Activated gamma-delta T cell treated with anti-CD3 and anti-CD28 coated beads, Interleukin-2, amount 50 U/mL, for 16 hours (primary cell): ENCODE measurements around the gene ATP11B.

Source experiments
- DNase-seq: peaks from one replicate; pipeline ENCODE4 v3.0.0-alpha.2; 2020; ENCODE audit warnings: low read depth

ATP11B gene

DNA sequence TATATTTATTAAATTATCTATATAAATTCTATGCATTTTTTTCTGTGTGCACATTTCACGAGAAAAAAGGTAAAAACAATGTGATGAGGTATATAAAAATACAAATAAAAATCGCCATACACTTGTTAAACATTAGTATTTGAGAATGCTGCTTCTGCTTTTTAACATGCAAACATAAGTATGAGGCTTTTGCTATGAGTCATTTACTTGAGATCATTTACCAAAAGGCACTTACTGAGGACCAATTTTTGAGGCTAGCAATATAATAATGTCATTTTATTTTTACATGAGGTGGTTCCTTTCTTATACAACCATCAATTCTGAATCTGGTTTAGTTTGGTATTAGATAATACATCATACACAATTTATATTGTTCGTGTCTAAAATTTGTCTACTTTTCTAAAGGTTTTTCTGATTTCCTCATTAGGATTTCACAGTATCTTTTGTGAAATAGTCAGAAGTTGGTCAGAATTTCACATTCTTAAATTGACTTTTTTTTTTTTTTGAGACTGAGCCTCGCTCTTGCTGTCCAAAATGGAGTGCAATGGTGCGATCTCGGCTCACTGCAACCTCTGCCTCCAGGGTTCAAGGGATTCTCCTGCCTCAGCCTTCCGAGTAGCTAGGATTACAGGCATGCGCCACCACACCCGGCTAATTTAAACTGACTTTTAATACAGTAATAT, 161.4 kb downstream of the ATP11B start:
- no peak for DNase-seq

DNA sequence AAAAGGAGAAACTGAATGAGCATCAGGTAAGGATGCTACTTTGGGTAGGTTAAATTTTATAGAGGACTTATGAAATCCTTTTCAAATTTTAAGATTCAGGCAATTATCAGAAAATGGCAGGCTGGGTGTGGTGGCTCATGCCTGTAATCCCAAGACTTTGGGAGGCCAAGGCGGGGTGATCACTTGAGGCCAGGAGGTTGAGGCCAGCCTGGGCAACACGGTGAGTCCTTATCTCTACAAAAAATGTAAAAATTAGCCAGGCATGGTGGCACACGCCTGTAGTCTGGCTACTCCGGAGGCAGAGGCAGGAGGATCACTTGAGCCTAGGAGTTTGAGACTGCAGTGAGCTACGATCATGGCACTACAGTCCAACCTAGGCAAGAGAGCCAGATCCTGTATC, 163.9 kb downstream of the ATP11B start:
- DNase-seq: no peak

DNA sequence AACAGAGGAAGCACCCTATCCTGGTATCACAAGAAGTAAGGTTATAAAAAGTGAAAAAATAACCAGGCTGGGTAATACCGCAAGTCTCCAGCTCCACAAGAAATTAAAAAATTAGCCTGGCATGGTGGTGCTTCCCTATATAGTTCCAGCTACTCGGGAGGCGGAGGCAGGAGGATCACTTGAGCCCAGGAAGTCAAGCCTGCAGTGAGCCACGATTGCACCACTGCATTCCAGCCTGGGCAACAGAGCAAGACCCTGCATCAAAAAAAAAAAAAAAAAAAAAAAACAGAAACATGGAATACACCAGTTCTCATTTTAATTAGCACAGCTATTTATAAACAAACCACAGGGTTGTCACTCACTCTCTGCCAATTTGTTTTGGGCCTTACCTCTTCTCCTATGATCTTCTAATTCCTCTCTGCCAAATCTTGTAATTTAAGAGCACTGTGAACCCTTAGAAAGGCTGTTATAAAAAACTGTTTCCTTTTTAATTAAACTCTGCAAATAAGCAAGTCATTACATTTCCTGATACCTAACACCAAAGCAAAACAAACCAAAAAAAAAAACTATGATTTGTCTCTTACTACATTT, 164.5 kb downstream of the ATP11B start:
- DNase-seq: no peak

DNA sequence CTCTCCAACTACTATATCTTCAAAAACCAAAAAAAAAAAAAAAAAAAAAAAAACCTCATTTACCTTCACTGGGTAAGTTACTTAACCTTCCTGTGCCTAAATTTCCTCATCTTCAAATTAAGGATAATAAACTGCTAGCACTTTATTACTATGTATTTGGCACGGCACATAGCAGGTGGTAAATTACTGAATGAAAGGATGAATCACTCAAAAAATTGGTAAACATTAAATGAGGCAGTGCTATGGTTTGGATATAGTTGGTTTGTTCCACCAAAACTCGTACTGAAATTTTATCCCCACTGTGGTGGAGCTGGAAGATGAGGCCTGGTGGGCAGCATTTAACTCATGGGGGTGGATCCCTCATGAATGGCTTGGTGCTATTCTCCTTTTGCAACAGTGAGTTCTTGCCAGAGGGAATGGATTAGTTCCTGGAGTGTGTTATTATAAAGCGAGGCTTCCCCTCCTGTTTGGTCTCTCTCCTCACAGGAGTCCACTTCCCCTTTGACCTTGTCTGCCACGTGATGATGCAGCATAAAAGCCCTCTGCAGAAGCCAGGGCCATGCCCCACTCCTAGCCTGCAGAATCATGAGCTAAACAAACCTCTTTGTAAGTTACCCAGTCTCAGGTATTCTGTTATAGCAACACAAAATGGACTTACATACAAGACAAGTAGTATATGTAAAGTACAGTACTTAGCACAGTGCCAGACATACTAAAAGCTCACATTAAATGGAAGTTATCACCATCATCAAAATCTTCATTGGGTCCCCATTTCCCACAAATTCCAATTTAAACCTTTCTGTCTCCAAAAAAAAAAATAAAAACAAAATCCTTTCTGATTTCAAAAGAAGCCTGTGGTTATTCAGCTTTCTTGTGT, 166.4 kb downstream of the ATP11B start:
- DNase-seq: no peak

DNA sequence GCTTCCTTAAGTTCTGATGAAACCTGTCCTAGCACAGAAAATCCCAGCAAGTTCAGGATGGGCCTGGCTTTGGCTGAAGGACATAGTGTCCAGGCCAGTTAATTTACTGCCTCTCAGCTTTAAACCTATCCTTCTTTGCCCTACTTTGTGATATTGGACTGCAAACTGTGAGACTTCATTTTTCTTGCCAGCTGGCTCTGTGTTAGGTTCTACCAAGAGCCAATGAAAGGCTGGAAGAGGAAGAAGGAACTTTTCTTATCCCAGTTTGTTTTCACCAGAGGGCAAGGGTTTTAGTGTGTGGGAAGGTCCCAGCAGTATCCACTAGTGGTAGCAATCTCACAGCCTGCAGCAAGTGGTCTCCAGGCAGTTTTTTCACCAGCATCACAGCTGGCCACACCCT, 168.9 kb downstream of the ATP11B start:
- DNase-seq: no peak

DNA sequence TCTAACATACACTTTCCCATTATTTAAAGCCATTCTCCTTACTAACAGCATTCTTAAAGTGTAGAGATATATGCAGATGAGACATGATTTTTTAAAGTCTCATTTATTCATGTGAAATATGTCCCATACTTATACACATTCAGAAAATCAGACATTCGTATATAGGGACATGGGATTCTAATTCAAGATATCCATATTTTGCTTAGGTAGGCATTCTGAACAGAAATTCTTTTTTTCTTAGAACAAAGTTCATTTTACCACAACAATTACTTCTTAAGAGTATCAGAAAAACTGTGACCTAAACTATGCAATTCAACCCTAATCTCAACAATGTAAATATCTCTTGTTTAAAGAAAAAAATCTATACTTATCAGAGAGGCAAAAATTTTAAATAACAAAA, 170.9 kb downstream of the ATP11B start:
- DNase-seq: no peak

DNA sequence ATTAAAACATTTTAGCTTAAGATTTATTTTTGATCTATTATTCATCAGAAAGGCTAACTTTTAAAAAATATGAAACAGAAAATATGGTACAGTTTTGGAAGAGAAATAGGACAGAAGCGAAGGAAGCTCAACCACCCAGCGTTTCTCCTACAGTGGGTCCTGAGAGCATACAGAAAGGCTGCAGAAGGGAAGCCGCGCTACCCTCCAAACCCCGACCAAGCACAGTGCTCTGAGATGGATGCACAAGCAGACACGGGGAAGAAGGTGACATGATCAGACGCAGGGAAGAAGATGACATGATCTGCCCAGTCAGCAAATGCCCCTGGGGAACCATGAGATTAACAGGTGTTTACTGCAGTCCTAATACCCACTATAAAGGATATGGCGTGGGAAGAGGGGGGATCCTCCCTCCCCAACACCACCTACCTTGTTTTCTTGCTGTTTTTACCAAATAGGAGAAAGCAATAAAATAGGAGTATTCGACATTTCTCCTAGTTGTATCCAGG, 172.6 kb downstream of the ATP11B start:
- no peak for DNase-seq

DNA sequence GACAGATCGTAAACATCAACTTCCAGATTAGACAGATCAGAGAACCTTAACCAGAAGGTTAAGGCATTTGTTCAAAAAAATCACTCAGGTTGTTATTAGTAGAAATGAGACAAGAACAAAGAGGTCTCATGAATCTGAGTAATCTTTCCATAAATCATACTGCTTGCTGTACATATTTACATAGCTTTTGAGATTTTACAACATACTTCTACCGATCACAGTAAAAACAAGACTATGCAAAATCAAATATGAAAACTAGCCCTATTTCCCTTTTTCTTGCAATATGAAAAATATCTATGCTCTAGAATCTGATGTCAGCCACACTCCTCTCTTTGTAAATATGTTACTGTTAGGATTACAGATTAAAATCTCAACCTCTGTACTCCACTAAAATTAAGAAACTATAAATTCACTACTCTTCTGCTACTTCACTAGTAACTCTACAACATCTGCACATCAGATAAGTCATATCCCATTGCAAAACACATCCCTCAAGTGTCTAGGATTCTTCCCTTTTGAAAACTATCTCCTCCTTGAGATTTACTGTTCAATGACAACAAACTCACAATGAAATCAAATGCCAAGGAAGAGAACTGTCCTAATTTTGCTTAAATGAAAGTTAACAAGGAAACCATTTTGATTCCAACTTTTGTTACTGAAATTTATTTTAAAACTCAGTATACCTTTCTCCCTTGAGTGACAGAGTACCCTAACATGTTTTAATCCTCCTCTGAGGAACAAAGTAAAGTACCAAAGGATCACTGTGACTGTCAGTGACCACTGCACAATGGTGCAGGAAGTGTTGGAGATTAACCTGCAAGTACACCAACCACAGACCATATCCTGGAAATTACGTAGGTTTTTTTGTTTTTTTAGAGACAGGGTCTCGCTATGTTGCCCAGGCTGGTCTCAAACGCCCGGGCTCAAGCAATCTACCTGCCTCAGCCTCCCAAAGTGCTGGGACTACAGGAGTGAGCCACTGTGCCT, 174.2 kb downstream of the ATP11B start:
- DNase-seq: no peak

DNA sequence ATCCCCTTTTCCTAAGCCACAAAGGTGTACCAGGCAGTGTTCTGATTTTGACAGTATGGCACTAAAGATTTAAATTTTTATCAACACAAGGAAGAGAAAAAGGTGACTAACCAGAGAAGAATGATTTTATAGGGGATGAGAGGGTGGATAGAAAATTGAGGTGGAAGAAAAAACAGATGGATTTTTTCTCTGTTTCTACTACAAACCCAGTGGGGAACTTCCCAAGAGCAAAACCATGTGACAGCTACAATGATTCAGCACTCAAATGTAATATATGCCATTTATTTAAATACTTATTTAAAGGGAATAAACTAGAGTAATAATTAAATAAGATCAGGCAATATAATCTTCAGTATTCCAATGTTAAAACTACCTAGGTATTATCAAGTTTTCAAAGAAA, 176.0 kb downstream of the ATP11B start:
- no peak for DNase-seq

DNA sequence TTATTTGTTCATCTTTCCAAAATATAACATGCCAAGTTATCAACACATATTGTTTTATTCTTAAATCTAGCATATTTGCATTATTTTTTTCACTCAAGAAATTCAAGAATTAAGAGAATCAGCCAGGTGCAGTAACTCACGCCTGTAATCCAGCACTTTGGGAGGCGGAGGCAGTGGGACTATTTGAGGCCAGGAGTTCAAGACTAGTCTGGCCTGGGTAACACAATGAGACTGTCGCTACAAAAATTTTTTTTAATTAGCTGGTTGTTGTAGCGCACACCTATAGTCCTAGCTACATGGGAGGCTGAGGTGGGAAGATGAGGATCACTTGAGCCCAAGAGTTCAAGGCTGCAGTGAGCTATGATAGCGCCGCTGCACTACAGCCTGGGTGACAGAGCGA, 176.5 kb downstream of the ATP11B start:
- DNase-seq: no peak

DNA sequence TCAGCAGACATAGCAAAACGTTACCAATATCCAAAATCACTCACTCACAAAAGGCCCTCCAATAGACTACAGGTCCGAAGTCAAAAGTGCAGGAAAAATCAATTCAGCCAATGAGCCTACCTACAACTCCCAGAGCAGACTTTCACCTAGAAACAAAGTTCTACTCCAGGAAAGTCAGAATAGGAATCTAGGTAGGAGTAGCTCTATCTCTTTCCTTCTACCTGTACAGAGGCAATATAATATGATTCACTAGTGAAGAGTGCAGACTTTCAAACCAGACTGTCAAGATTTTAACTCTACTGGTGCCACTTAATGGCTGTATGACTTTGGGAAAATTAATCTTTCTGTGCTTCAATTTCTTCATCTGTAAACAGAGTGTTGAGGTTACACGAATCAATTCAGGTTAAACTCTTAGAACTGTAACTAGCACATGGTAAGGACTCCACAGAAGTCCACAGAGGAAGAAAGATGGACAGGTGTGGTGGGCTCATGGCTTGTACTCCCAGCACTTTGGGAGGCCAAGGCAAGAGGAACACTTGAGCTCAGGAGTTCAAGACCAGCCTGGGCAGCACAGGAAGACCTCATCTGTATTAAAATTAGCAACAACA, 177.6 kb downstream of the ATP11B start:
- DNase-seq: no peak
